GM12878 (cell line): ENCODE results near the gene BCAR3.

Experiments
- ATF7 ChIP-seq: fragments of 450-650 bp; IDR thresholded peaks from 2 replicates; pipeline ENCODE4 v1.6.1; 2016; ENCODE audit warnings: low read depth, mild to moderate bottlenecking
- STAT3 ChIP-seq: IDR thresholded peaks from 2 replicates; pipeline ENCODE4 v1.6.1; 2011; ENCODE audit warnings: low read depth, low read length, improper control_type of control experiment
- TF ChIP-seq, protein P1 (sequence below), 3 experiments: IDR thresholded peaks in 2 of 3; conservative IDR thresholded peaks in 1 of 3; 2 replicates each; pipeline ENCODE4 v1.5.1; 2011; ENCODE audit warnings: low read depth in 3 of 3, low read length in 3 of 3, mild to moderate bottlenecking in 3 of 3, control low read depth in 2 of 3, moderate library complexity in 2 of 3, inconsistent platforms in 1 of 3, mixed read lengths in 1 of 3; ENCODE audit not compliant: control insufficient read depth in 2 of 3, insufficient read depth in 1 of 3; ENCODE audit errors: extremely low read depth in 1 of 3

DNA sequence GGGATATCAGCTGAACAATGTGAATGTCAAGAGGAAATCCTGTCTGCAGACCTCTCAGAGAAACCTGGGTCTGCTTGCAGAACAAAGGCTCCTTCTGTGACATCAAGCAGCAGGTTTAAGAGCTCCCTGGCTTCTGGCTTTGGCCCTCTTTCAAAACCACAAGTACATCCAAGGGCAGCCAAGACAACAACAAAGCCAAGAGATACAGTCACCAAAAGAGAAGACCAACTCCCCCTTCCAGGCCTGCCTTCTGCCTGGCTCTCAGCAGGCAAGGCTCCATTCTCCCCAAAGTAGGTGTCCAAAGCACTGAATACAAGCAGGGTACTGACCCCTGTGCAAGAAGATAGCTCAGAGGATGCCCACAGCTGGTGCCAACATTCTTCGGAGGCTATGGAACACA, 11.5 kb downstream of the BCAR3 start:
- TF ChIP-seq, protein P1, sequence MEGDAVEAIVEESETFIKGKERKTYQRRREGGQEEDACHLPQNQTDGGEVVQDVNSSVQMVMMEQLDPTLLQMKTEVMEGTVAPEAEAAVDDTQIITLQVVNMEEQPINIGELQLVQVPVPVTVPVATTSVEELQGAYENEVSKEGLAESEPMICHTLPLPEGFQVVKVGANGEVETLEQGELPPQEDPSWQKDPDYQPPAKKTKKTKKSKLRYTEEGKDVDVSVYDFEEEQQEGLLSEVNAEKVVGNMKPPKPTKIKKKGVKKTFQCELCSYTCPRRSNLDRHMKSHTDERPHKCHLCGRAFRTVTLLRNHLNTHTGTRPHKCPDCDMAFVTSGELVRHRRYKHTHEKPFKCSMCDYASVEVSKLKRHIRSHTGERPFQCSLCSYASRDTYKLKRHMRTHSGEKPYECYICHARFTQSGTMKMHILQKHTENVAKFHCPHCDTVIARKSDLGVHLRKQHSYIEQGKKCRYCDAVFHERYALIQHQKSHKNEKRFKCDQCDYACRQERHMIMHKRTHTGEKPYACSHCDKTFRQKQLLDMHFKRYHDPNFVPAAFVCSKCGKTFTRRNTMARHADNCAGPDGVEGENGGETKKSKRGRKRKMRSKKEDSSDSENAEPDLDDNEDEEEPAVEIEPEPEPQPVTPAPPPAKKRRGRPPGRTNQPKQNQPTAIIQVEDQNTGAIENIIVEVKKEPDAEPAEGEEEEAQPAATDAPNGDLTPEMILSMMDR (IDR thresholded peaks at IDR 0.05 in 2 of 3, conservative IDR thresholded peaks at IDR 0.05 in 1 of 3; ENCODE audit: control insufficient read depth in 2 of 3, extremely low read depth in 1 of 3, insufficient read depth in 1 of 3, low read depth in 3 of 3, low read length in 3 of 3): no peak
- no peak for TF ChIP-seq ATF7
- no peak for TF ChIP-seq STAT3
